ENCODE data around the gene TOMM70.

- TF ChIP-seq EZH2 (IDR thresholded peaks at IDR 0.05; ENCODE audit: borderline replicate concordance, low read length): no peak
- TF ChIP-seq, protein P1, sequence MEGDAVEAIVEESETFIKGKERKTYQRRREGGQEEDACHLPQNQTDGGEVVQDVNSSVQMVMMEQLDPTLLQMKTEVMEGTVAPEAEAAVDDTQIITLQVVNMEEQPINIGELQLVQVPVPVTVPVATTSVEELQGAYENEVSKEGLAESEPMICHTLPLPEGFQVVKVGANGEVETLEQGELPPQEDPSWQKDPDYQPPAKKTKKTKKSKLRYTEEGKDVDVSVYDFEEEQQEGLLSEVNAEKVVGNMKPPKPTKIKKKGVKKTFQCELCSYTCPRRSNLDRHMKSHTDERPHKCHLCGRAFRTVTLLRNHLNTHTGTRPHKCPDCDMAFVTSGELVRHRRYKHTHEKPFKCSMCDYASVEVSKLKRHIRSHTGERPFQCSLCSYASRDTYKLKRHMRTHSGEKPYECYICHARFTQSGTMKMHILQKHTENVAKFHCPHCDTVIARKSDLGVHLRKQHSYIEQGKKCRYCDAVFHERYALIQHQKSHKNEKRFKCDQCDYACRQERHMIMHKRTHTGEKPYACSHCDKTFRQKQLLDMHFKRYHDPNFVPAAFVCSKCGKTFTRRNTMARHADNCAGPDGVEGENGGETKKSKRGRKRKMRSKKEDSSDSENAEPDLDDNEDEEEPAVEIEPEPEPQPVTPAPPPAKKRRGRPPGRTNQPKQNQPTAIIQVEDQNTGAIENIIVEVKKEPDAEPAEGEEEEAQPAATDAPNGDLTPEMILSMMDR (IDR thresholded peaks at IDR 0.05; ENCODE audit: low read length): no peak
These were observed 20.0 kb upstream of the TOMM70 start for GRCh38 chr3:100420885-100421284.
